Stimulated activated naive CD4-positive, alpha-beta T cell treated with Interleukin-2 at 50 U/mL for 16 hours (primary cell): ENCODE data around the gene RSU1.

Experiments
- DNase-seq: peaks from one replicate; lab custom pipeline; 2025; lab: John Stamatoyannopoulos, UW

The RSU1 gene

GRCh38 chr10:16602104-16602775, 215.0 kb downstream of the RSU1 start:
- no peak for DNase-seq

DNA sequence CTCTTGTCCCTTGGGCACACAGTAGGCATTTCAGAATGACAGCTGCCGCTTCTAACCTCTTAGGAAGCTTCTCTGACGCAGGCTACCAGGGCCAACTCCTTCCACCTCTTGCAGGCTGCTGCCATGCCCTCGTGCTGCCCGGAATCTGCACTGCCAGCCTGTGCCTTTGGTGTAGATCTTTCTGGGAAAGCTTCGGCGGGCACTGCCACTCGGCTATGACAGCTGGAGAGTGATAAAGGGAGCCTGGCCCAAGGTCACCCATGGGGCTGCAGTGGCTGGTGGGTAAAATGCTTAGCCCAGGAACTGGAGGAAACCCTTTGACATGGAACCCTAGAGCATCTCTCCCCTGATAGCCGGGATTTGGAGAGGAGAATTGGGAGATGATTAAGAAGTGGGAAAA, 217.6 kb downstream of the RSU1 start:
- DNase-seq, result no peak

- DNase-seq, result no peak
These were observed 219.6 kb downstream of the RSU1 start for GRCh38 chr10:16597656-16598055.

DNA sequence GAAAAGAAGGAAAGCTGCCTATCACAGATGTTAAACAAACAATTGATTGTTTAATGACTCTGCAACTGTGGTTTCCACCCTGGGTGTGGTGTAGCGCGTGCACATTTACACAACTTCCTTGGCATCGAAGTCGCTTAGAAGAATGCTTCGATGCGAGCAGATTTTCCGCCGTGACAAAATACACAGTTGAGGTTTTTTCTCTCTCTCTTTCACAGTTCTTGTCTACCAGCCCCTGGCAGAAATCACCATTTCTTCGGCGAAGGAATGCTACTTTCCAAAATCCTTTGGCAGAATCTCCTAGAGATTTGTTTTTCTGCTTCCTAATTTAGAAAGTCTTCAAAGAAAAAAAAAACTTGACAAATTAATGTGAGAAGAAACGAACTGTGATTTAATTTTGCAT, 224.8 kb downstream of the RSU1 start:
- DNase-seq, result no peak

DNA sequence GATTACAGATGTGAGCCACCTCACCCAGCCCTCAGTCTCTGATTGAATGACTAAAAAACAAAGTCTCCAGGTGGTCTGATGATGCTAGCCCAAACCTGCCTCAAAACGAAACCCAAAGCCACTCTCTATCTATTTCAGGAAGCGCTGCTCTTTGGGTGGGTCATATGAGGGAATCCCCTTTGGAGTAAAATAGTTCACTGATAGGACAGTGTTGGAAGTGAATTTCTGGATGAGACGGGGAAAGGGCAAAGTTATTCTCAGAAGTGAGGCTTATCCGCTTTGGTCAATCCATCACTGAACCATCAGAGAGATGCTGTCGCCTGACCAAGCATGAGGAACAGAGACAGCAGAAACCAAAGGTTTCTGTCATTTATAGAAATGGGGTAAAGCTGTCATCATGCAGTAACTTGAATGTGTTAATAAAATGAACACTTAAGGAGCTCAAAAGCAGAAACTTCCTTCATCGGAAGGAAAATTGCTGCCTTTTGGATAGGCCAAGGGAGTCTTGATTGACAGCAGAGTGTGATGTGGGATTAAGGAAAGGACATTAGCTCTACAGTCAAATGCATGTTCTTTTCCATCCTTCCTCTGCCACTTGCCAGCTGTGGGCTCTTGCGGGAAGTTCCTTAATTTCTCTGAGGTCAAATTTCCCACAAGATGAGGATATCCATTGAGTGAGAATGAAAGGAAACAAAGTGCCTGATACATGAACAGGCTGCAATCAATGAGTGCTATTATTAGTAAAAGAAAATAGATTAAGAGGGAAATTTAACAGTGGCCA, 230.7 kb downstream of the RSU1 start:
- DNase-seq, result no peak

DNA sequence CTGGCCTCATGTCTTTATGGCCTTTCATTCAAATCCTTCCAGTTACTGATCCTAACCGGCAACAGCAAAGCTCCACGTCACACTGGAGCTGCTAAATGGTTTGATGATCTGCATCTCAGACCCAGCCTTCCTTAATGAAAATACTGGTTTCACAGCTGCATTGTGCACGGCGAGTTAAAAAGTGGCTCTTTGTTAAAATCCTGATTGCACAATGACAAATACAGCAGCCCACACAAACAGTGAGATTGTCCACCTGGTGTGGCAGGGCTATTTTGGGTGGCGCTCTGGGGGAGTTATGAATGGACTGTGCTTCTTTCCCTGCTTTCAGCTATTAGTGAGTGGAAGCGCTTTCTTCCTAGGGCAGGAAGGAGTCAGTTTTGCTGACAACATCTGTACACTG, 232.1 kb downstream of the RSU1 start:
- DNase-seq, result no peak

GRCh38 chr10:16583382-16583781, 233.8 kb downstream of the RSU1 start:
- no peak for DNase-seq

DNA sequence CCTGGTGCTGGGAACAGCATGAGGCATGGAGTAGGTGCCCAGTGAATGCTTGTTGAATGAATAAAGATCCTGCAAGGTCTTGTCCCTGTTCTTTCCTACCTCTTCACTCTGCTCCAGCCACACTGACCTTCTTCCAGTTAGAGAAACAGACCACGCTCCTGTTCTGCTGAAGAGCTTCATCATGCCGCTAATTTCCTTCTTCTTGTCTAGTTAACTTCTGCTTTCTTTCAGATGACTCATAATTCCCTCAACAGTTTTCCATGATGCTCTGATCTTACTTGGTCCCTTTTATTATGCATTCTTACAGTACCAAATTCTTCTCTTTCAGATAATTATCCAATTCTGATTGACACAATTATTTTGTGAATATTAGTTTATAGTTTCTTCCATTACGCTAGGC, 236.0 kb downstream of the RSU1 start:
- DNase-seq, result no peak

DNA sequence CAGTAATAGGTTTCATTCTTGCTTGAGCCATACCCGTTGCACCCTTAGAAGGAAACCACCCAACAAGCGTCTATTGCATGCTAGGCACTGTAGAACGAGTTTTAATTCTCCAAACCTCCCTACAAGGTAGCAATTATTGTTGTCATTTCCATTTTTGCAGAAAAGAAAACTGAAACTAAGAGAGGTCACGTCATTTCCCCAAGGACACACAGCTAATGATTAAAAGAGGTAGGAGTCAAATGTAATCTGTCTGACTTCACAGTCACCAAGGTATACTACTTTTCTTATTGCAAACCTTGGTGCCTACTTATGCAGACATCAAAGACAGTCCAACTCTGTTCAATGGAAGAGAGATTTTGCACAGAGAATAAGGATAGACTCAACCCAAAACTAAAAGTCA, 246.5 kb downstream of the RSU1 start:
- DNase-seq, result no peak

DNA sequence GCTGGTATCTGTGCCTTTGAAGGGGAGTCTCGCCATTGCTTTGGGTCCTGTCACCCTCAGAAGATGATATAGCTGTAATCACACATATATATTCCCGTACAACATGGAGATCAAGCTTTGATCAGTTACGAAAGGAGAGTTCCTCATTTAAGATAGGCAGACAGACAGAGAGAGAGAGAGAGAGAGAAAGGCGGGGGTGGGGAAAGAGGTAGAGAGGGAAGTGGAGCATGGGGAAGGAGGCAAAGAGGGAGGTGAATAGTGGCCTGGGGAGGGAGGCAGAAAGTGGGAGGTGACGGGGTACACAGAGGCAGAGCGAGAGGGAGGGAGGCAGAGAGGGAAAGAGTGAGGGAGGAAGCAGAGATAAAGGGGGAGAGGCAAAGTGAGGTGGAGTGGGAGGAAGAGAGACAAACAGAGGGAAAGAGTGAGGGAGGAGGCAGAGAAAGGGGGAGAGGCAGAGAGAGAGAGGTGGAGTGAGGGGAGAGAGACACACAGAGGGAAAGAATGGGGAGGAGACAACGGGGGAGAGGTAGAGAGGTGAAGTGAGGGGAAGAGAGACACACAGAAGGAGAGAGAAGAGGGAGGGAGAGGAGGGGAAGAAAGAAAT, 250.9 kb downstream of the RSU1 start:
- no peak for DNase-seq

DNA sequence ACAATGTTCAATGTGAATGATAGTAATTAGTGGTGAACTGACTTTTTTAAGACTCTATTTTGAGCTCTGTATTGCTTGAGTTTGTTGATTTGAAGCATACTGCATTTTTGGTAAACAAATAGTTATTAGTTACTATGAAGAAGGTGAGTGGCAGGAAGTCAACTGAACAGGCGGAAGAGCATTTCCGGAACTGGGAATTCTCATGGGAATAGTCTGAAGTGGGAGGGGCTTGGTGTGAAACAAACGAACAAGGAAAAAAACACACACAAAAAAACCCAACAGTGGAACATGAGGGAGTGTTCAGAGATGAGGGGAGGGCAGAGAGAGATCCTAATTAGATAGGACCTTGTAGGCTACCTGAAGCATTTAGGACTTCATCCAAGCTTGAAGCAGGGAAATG, 251.6 kb downstream of the RSU1 start:
- DNase-seq, result no peak

- DNase-seq, result no peak
These were observed 254.3 kb downstream of the RSU1 start for GRCh38 chr10:16562891-16563290.

GRCh38 chr10:16559236-16559773, 257.9 kb downstream of the RSU1 start:
- no peak for DNase-seq

- DNase-seq, result no peak
These were observed 269.3 kb downstream of the RSU1 start for GRCh38 chr10:16547973-16548372.

- no peak for DNase-seq
These were observed 272.0 kb downstream of the RSU1 start for GRCh38 chr10:16545116-16545736.

- no peak for DNase-seq
These were observed 272.6 kb downstream of the RSU1 start for GRCh38 chr10:16544591-16544990.

DNA sequence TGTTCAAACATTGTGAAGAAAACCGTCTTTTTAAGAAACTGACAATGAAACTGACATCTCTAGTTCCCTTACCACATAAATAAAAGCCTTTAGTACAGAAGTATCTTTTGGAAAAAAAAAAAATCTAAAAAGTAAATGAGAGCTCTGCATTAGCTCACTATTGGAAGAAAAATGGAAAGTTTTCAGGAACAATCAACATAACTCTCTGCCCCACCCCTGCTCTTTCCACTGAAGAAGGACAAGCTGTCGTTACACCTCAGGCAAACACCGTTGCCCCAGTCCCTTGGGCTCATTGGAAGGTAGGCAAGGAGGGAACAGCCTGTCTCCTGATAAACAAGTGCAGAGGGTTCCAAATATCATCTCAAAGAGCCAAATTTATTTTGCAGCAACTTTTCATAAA, 273.1 kb downstream of the RSU1 start:
- no peak for DNase-seq
